HG03139 (cell line): ENCODE measurements around the gene CMC4.

ENCODE experiments used
- ATAC-seq: cut with Tn5 transposase; IDR thresholded peaks from one replicate; pipeline ENCODE4 v1.9.1; 2021; ENCODE audit not compliant: unreplicated experiment

CMC4 gene

GRCh38 chrX:155070975-155071693 lies at the start of gene CMC4, which contains the start of the genes BRCC3 and MTCP1:
Gene CMC4 (minus strand): TSS chrX:155071136. CDS start chrX:155064023, 7,113 bp downstream.
Gene BRCC3 (plus strand): TSS chrX:155071508. CDS start chrX:155071528, 20 bp downstream.
Gene MTCP1 (minus strand): TSS chrX:155071136. CDS start chrX:155066010, 5,126 bp downstream.
- ATAC-seq: peak; percentile 87

DNA sequence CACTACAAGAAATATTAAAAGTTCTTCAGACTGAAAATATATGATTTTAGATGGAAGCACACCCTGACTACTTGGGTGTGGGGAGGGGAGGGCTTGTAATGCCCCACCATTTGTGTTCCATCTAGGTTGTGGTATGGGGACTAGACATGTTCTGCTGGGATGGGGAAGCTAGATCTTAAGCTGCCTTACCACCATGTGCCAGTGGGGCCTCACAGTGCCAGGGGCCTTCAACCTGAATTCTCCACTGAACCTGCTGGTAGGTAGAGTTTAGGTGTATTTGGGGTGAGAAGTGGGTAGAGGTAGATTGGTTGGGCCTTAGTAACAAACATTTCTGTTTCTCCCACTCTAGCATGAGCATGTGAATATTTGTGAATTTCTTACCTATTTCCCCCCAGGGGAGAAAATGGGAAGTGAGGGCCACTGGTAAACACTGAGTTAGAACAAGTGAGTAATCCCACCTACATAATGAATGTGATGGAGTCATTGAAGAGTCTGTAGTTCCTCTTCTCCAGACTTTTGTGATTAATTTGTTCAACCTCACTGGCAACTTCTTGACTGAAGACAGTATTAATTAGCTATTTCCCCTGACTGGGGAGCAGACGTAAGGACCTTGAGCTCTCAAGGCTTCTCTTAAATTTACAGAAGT lies 44.4 kb upstream of the CMC4 start:
- ATAC-seq: no peak

- no peak for ATAC-seq
These were observed 42.2 kb upstream of the CMC4 start for GRCh38 chrX:155113097-155113496.

GRCh38 chrX:155112171-155112570 lies 41.2 kb upstream of the CMC4 start:
- no peak for ATAC-seq

DNA sequence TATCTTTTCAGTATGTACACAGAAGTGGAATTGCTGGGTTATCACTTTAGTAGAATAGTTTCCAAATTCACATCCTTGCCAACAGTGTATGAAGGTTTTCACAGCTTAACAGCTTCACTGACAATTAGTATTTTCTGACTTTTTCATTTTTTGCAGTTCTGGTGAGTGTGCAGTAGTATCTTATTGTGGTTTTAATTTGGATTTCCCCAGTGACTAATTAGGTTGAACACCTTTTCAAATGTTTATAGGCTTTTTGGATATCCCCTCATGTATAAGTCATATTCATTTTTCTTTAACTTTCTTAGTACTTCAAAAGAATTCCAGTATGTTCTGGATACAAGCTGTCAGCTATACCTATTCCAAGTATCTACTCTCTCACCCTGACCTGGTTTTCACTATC lies 37.5 kb upstream of the CMC4 start:
- ATAC-seq: no peak

DNA sequence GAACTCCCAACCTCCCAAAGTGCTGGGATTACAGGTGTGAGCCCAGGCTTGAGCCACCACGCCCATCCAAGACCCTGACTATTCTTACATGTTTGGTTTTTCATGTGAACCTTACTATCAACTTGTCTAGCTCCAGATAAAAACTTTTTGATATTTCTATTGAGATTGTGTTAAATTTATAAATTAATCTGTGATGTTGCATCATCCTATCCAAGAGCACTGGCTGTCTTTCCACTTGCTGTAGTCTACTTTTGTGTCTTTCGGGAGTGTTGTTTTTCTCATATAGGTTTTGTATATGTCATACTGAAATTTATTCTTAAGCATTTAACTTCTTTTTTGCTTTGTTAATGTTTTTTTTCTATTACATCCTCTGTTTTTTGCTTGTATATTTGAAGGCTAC lies 35.0 kb upstream of the CMC4 start:
- ATAC-seq: no peak

- no peak for ATAC-seq
These were observed 23.6 kb upstream of the CMC4 start for GRCh38 chrX:155094468-155095061.

DNA sequence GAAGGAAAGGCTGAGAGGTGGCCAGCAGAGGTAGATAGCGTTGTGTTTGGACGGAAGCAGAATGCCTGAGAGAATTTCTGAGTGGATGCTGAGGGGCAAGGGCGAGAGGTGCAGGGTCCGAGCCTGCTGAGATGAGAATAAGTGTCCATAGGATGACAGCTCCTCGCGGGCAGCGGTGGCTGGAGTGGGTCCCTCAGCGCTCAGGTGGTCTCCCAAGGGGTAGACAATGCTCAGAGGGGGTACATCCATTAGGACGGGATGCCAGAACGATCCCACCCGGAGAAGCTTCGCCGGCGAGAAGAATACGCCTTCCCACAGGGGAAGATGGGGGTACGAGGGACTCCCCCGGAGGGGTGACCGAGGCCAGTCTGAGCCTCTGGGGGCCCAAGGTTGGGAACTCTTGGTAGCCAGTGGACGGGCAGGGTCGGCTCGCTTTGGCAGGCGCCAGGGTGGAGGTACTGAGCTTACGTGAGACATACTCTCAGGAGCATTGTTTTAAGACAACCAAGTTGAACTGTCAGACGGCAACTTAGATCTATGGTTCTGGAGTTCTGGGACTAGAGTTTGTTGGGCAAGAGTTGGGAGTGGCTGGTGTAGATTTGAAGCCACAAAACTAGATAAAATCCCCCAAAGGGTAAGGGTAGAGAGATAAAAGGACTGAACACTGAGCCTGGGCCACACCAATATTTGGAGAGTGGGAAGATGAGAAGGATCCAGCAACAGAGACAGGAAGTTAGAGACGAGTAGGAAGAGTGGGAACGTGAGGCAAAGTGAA lies 16.2 kb upstream of the CMC4 start:
- no peak for ATAC-seq

- ATAC-seq: no peak
These were observed 15.4 kb upstream of the CMC4 start for GRCh38 chrX:155086202-155086840.

DNA sequence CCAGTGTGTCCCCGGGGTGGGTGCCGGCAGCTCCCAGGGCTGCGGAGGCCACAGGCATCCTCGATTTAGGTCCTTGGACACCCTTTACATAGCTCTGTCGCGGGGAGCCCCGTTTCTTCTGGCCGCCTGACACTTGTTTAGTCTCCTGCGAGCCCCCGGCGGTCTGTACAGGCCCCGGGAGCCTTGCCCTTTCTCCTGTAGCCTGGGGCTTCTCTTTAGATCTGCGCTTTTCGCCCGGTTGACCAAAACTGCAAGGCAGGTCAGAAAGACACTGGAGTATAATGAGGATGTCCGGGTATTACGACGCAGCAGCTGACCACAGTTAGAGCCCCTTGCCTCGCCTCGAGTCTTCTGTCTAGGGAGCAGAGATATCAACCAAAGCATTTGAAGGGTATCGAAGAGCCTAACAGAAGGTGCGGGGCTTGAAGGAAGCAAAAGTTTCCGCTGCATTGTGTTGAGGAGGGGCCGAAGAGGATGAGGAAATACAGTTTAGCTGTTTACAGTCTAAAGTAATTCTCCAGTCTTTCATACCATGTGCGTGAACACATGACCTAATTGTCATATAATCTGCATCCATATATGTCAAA lies 851 bp upstream of the CMC4 start:
- no peak for ATAC-seq

- ATAC-seq: peak; percentile 9
These were observed 317 bp downstream of the CMC4 start for GRCh38 chrX:155070663-155070974.

DNA sequence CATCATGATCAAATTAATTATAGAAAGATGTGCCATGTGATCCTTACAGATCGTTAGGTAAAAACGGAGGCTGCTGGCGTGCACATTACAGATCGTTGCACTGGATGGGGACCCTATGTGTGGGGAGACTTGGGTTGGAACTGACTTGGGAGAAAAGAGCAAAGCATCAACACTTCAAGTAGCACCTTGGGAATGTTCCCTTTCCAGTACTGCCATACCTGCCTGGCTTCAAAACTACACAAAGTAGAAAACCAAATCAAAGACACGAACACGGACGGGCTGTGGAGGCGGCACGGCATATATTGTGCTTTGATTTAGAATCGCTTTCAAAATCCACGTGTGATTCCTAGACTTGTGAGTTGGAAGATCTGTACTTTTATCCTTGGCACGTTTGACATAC lies 898 bp downstream of the CMC4 start:
- ATAC-seq: no peak

DNA sequence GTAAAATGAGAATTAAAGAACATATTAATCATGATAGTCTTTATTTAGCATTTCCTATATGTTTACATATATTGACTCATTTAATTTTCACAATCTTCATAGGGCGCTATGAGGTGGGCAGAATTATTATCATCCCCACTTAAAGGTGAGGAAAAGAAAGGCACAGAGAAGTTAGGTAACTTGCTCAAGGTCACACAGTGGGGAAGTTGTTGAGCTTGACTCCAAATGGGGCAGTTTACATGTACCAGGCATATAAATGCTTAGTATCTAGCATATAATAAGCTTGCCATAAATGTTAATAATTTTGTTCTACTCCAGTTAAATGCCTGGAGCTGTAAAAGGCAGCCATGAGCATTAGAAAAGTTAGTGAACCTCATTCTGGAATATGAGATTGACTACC lies 1.5 kb downstream of the CMC4 start:
- no peak for ATAC-seq

- no peak for ATAC-seq
These were observed 2.8 kb downstream of the CMC4 start for GRCh38 chrX:155068165-155068564.

GRCh38 chrX:155065035-155065734 lies 5.8 kb downstream of the CMC4 start:
- no peak for ATAC-seq

DNA sequence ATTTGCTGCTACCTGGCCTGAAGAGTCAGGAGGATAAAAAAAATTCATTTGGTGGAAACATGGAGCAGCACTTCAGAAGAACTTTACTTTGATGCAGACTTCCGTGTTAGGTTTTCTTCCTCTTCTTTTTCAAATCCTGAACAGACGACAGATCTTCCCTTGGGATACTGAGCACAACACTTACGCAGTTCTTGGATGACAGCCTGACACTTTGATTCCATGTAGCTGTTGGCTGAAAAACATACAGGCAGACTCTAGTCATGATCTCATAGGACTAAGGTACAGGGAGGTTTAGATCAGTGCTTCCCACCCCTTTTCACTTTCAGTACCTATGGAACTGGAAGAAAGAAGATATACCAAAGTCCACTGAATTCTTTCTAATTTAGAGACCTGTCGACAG lies 9.2 kb downstream of the CMC4 start:
- no peak for ATAC-seq

DNA sequence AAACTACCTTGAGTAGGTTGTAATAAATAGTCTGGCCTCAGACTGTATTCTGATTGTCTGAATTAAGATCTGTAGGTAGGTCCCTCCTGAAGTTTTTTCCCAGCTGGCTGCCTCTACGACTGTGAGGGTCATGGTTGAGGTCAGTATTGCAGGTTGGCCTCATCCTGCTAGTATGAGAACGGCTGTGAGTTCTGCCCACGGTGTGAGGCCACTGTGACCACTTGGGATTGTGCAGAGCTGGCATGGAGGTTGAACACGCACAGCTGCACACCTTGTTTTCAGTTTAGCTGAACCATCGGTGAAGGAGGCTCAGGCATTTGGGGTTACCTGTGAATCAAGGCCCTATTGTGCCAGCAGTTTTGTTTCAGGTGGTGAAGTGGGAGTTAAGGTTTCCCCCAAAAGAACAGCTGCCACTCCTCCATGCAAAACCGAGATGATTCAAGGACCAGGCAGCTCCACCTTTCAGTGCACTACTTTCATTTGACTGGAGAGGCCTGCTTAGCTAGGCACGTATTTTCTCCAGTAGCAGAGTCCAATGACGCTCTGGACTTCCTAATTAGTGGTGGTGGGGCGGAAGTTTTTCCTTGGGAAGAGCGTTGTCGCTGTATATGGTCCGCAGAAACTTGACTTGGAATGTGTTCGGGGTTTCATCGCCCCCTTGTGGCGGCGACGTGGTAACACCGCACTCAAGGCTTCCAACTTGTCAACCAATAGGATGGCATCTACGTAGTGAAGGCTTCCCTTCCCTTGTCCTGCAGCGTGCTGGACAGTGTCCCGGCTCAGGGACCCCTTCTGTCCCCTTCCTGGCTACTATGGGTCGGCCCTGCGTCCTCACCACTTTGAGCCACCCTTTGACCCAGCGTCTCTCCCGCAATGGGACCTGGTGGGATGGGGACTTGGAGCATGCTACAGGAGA lies 13.8 kb downstream of the CMC4 start:
- ATAC-seq: no peak

GRCh38 chrX:155056471-155056870 lies 14.5 kb downstream of the CMC4 start:
- no peak for ATAC-seq

GRCh38 chrX:155055494-155055893 lies 15.4 kb downstream of the CMC4 start:
- ATAC-seq: no peak
